Adrenal gland (tissue), 12 donors: ENCODE results near the gene EDARADD. TPM values are rescaled to one million over a fixed set of nuclear protein-coding genes. Genes with fewer than 3 reads are reported as not detected.

Experiments
- DNase-seq, 7 donors: peaks; one replicate each; pipeline ENCODE4 v3.0.0-alpha.2; 2019 to 2020
- H3K27ac ChIP-seq, 5 donors: fragments of 200-600 bp; sonication (generic) in 4 of 5; 1 replicate in 3 of 5; 2 replicates in 2 of 5; pipeline versions ENCODE4 v1.5.1 to v1.8.0; 2016 to 2020; ENCODE audit warnings: mild to moderate bottlenecking in 1 of 5
- H3K27me3 ChIP-seq: fragments of 200-600 bp; 2 replicates; pipeline ENCODE4 v1.8.0; 2021
- H3K36me3 ChIP-seq, 2 donors: fragments of 200-600 bp; replicated peaks in 1 of 2; 1 replicate in 1 of 2; 2 replicates in 1 of 2; pipeline versions ENCODE4 v1.5.1 to v1.8.0; 2018 to 2022
- H3K4me1 ChIP-seq, 2 donors: fragments of 200-600 bp; replicated peaks in 1 of 2; 1 replicate in 1 of 2; 2 replicates in 1 of 2; pipeline versions ENCODE4 v1.5.1 to v1.8.0; 2018 to 2021
- H3K4me3 ChIP-seq, 4 donors: fragments of 200-600 bp; sonication (generic) in 3 of 4; one replicate each; pipeline ENCODE4 v1.5.1; 2016 to 2018
- H3K9me3 ChIP-seq, 3 donors: fragments of 200-600 bp; sonication (generic) in 1 of 3; replicated peaks in 1 of 3; 1 replicate in 2 of 3; 2 replicates in 1 of 3; pipeline versions ENCODE4 v1.5.1 to v1.8.0; 2016 to 2021
- CTCF ChIP-seq, 6 experiments: fragments of 450-650 bp in 4 of 6; fragments of 200-600 bp in 2 of 6; sonication (generic) in 1 of 6; IDR thresholded peaks; 1 replicate in 5 of 6; 2 replicates in 1 of 6; pipeline versions ENCODE4 v1.5.1 to v1.8.0; 2016 to 2021; ENCODE audit warnings: antibody characterized with exemption in 6 of 6, mild to moderate bottlenecking in 2 of 6, moderate library complexity in 1 of 6
- POLR2A ChIP-seq, 2 donors: fragments of 450-650 bp; IDR thresholded peaks; one replicate each; pipeline ENCODE4 v1.6.1; 2017; ENCODE audit warnings: antibody characterized with exemption in 2 of 2, mild to moderate bottlenecking in 2 of 2, moderate library complexity in 1 of 2
- WGBS, 4 donors: extraction: QIAGEN DNeasy Blood & Tissue Kit in 2 of 4; methylation state at CpG; one replicate each; pipeline versions ENCODE4 v1.1.5 to v1.1.7; 2013 to 2017; 5-methylcytosine and 5-hydroxymethylcytosine counted together
- intact Hi-C, 2 donors: fragments of 100-400 bp; cut with DNase I; formaldehyde crosslinking; loops; one replicate each; pipeline versions ENCODE4 v1.14.1 to v1.15.0; 2022 to 2023
- polyA plus RNA-seq, 3 donors: library from polyadenylated mRNA; stranded (reverse); fragments of 200-250 nt in 2 of 3; fragments of 350-450 nt in 1 of 3; fragmentation: Illumina TruSeq in 1 of 3; extraction: RNeasy Lipid Tissue Mini Kit (QIAGEN cat#74804) in 1 of 3; gene quantifications; one replicate each; pipeline ENCODE4 v1.2.3, GENCODE V29; 2013 to 2014
- total RNA-seq, 9 donors: library from RNA; depleted of rRNA in 4 of 9; stranded (reverse); fragments of >200 nt in 4 of 9; fragments of 120-200 nt in 1 of 9; fragmentation: NEBNext Ultra II Directional in 1 of 9; extraction: Animal tissue kit (Norgen Biotek cat#: 25700) in 1 of 9; gene quantifications; one replicate each; pipeline versions ENCODE4 v1.1.0 to v1.2.4, GENCODE V29; 2013 to 2023
- donor health status: healthy with polysubstance abuse.
- donor health status: Bipolar disorder and iron deficiency.
- donor health status: DM: yes; HTN: yes; CAD: no.
- donor health status: DM: no; HTN: no; CAD: no.
- donor health status: DM: no; HTN: no; CAD: no.
- donor health status: DM: yes; HTN: yes; CAD: no.

EDARADD gene
- total and polyA plus RNA-seq, 12 donors, result 0.03 to 1.2 (median 0.27) TPM; not detected in 1

GRCh38 chr1:236524895-236525184 lies 130.8 kb downstream of the EDARADD start:
- intact Hi-C loops, result no loop called here
- no peak for DNase-seq
- peak overlapping the region in 3 of 5 donors; percentile 84 to 98 (median 86) for H3K27ac ChIP-seq
- H3K27me3 ChIP-seq, result no peaks in the 10 kb centered on the region
- TF ChIP-seq POLR2A (IDR thresholded peaks at IDR 0.05) (no peak), CTCF (IDR thresholded peaks at IDR 0.05) (no peak)
- peak overlapping the region in 3 of 4 donors; percentile 93 to 97 (median 95) for H3K4me3 ChIP-seq
- H3K36me3 ChIP-seq, result peaks cover 0 to 19% of the 10 kb centered on the region in 2 donors
- H3K4me1 ChIP-seq, result peaks cover 4 to 10% of the 10 kb centered on the region in 2 donors
- WGBS, 4 donors, result 5 to 13% (median 9%) methylated on average over 3 of the region's 3 CpGs
- H3K9me3 ChIP-seq, result no peaks in the 10 kb centered on the region

- Histone ChIP-seq H3K36me3 (peaks cover 0 to 22% of the 10 kb centered on the region in 2 donors), H3K9me3 (no peaks in the 10 kb centered on the region), H3K27me3 (no peaks in the 10 kb centered on the region), H3K4me3 (no peak overlapping the region), H3K27ac (no peak overlapping the region), H3K4me1 (peaks cover 4 to 10% of the 10 kb centered on the region in 2 donors)
- DNase-seq, result no peak
- no peak for TF ChIP-seq CTCF (IDR thresholded peaks at IDR 0.05)
- no peak for TF ChIP-seq POLR2A (IDR thresholded peaks at IDR 0.05)
- intact Hi-C loops, result no loop called here
- 74 to 87% (median 79%) methylated on average over 3 of the region's 3 CpGs for WGBS, 4 donors
Observed at GRCh38 chr1:236526079-236526478, 132.0 kb downstream of the EDARADD start.

- no peaks in the 10 kb centered on the region for H3K27me3 ChIP-seq
- no peak for DNase-seq
- no peaks in the 10 kb centered on the region for H3K4me1 ChIP-seq
- no peak overlapping the region for H3K27ac ChIP-seq
- H3K36me3 ChIP-seq, result peaks cover 0 to 22% of the 10 kb centered on the region in 2 donors
- intact Hi-C loops, result no loop called here
- 86 to 93% (median 91%) methylated on average over 1 of the region's 1 CpG for WGBS, 4 donors
- no peak for TF ChIP-seq CTCF (IDR thresholded peaks at IDR 0.05)
- no peak for TF ChIP-seq POLR2A (IDR thresholded peaks at IDR 0.05)
- no peak overlapping the region for H3K4me3 ChIP-seq
- H3K9me3 ChIP-seq, result no peaks in the 10 kb centered on the region
Observed at GRCh38 chr1:236530286-236530685, 136.2 kb downstream of the EDARADD start.

- Histone ChIP-seq H3K27me3 (no peaks in the 10 kb centered on the region), H3K27ac (no peak overlapping the region), H3K36me3 (peaks cover 0 to 25% of the 10 kb centered on the region in 2 donors), H3K9me3 (no peaks in the 10 kb centered on the region), H3K4me1 (no peaks in the 10 kb centered on the region), H3K4me3 (no peak overlapping the region)
- WGBS, 4 donors, result 67 to 81% (median 74%) methylated on average over 5 of the region's 5 CpGs
- intact Hi-C loops, result no loop called here
- no peak for DNase-seq
- TF ChIP-seq CTCF (IDR thresholded peaks at IDR 0.05) (no peak), POLR2A (IDR thresholded peaks at IDR 0.05) (no peak)
Observed at GRCh38 chr1:236530959-236531358, 136.9 kb downstream of the EDARADD start.
